ENCODE measurements around the gene FADS1.

FADS1 gene

DNA sequence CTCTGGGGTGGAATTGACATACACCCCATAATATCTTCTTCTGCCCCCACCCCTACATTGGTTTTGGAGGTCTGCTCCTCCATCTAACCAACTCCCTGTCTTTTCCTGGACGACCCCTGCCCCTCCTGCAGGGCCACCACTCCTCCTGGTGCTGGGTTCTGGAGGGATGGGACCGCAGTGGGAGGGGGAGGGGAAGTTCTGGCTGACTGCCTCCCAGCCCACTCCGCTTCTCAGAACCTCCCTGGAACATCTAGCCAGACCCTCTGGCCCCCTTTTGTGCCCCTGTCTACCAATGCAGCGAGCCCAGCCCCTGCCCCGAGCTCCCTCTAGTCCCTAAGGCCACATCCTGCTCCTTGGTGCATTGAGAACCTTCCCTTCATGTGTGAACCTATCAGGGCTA lies 63.1 kb downstream of the FADS1 start:
- TF ChIP-seq, protein P1, sequence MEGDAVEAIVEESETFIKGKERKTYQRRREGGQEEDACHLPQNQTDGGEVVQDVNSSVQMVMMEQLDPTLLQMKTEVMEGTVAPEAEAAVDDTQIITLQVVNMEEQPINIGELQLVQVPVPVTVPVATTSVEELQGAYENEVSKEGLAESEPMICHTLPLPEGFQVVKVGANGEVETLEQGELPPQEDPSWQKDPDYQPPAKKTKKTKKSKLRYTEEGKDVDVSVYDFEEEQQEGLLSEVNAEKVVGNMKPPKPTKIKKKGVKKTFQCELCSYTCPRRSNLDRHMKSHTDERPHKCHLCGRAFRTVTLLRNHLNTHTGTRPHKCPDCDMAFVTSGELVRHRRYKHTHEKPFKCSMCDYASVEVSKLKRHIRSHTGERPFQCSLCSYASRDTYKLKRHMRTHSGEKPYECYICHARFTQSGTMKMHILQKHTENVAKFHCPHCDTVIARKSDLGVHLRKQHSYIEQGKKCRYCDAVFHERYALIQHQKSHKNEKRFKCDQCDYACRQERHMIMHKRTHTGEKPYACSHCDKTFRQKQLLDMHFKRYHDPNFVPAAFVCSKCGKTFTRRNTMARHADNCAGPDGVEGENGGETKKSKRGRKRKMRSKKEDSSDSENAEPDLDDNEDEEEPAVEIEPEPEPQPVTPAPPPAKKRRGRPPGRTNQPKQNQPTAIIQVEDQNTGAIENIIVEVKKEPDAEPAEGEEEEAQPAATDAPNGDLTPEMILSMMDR (IDR thresholded peaks at IDR 0.05; ENCODE audit: low read depth, low read length): no peak
- no peak for DNase-seq (ENCODE audit: low read depth in 2 of 2)
- H3K4me3 ChIP-seq (replicated peaks in 1 of 2; ENCODE audit: low read depth in 2 of 2, low read length in 2 of 2): peak overlapping the region in 1 of 2 donors; percentile 65

DNA sequence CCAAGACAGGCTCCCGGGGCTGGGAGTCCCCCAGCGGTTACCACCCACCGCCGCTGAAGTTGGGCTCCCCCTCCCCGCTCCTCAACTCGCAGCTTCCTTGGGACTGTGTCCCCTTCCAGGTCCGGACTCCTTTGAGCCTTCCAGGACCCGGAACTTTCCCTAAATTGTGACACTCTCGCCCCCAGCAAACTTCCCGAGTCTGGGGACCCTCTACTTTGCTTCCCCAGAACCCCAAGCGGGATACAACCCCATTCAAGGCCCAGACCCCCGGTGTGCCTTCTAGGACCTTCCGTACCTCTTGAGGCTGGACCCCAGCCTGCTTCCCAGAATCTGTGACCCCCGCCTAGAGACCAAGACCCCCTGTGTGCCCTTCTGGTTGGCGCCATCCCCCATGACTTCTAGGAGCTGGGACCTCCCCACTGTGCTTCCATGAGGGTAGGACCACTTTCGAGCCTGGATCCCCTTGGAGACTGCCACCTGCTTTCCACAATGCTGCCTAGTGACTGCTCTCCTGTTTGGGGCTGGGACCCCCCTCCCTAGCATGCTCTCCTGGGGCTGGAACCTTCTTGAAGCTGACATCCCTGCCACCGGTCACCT lies 63.8 kb downstream of the FADS1 start:
- DNase-seq (ENCODE audit: low read depth in 2 of 2): no peak
- TF ChIP-seq, protein P1 (IDR thresholded peaks at IDR 0.05; ENCODE audit: low read depth, low read length): no peak
- peak overlapping the region; percentile 46 to 65 for H3K4me3 ChIP-seq (replicated peaks in 1 of 2; ENCODE audit: low read depth in 2 of 2, low read length in 2 of 2)

DNA sequence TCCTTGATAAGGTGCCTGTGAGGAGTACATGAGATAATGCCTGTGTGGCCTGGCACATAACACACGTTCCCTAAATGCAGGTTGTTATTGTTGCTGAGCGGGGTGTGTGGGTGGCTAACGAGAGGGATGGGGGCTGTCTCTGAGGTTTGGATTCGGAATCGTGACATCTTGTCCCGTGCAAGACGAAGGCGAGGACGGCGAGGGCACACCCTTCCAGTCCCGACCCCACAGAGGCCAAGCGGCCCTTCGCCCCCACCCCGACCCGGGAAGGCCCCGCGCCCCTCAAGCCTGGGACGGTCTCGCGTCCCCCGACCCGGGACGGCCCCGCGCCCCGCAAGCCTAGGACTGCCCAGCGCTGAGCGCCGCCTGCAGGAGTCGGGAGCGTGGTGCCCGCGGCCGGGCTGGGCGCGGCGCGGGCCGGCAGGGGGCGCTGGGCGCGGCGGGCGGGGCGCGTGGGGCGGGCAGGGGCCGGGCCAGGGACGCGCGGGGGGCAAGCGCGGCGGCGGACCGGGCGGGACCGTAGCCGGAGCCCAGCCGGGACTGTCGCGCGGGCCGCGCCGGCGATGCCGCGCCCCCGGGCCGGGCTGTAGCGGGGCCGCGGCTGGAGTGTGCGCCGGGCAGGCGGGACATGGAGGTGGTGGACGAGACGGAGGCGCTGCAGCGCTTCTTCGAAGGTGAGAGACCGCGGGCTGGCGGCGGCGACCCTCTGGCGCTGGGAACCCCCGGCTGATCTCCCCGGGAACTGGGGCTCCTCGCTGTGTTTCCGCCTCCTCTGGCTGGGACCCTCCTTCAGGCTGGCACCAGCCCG lies 64.5 kb downstream of the FADS1 start, which contains the start of gene MYRF:
Gene MYRF (plus strand): TSS at position 520 of the 808 bp plus-strand sequence. CDS start 109 bp downstream, at position 629.
- peak within 1 kb of the TSS; percentile 46 to 65 for H3K4me3 ChIP-seq (replicated peaks in 1 of 2; ENCODE audit: low read depth in 2 of 2, low read length in 2 of 2)
- peak; percentile 26 to 42 for DNase-seq (ENCODE audit: low read depth in 2 of 2)
- TF ChIP-seq, protein P1 (IDR thresholded peaks at IDR 0.05; ENCODE audit: low read depth, low read length): peak; percentile 30

DNA sequence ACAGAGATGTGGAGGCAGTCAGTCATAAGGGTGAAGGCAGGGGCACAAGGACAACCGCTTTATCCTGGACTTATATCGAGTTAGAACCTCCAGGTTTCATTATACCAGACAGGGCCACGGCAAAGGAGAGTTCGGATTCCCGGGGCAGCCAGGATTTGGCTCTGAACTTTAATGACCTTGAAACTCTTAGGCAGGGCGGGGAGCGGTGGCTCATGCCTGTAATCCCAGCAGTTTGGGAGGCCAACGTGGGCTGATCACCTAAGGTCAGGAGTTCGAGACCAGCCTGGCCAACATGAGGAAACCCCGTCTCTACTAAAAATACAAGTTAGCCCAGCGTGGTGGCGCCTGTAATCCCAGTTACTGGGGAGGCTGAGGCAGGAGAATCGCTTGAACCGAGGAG lies 65.4 kb downstream of the FADS1 start:
- TF ChIP-seq, protein P1 (IDR thresholded peaks at IDR 0.05; ENCODE audit: low read depth, low read length): no peak
- DNase-seq (ENCODE audit: low read depth in 2 of 2): no peak
- H3K4me3 ChIP-seq (replicated peaks in 1 of 2; ENCODE audit: low read depth in 2 of 2, low read length in 2 of 2): no peak overlapping the region

DNA sequence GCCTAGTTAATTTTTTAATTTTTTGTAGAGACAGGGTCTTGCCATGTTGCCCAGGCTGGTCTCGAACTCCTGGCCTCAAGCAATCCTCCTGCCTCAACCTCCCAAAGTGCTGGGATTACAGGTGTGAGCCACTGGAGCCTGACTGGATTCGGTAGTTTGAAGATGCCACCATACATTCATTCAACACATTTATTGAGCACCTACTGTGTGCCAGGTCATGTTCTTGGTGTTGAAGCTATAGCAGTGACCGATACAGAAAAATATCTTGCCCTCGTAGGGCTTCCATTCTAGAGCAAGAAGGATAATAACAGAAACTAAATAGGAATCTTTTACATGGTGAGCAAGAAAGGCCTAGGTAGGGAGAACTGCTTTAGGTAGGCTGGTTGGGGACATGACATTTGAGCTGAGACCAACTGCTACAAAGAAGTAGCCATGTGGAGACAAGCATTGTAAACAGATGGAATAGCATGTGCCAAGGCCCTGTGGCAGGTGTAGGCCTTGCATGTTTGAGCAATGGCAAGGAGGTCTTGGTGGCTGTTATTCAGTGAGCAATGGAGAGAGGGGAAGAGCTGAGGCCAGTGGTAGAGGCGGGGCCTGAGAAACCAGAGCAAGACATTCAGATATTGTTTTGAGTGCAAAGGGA lies 66.1 kb downstream of the FADS1 start:
- TF ChIP-seq, protein P1 (IDR thresholded peaks at IDR 0.05; ENCODE audit: low read depth, low read length): no peak
- no peak for DNase-seq (ENCODE audit: low read depth in 2 of 2)
- no peak overlapping the region for H3K4me3 ChIP-seq (replicated peaks in 1 of 2; ENCODE audit: low read depth in 2 of 2, low read length in 2 of 2)
